GM19099 (cell line): ENCODE data around the gene HSF5.

Source experiments
- POLR2A ChIP-seq: IDR thresholded peaks from 3 replicates; pipeline ENCODE4 v1.6.1; 2011; ENCODE audit warnings: low read depth; ENCODE audit not compliant: insufficient read length; ENCODE audit errors: extremely low read depth

HSF5 gene

GRCh38 chr17:58447039-58447975 is 40.9 kb downstream of the HSF5 start:
- no peak for TF ChIP-seq POLR2A

- no peak for TF ChIP-seq POLR2A
Observed at GRCh38 chr17:58446086-58446485, 42.1 kb downstream of the HSF5 start.

GRCh38 chr17:58436805-58437239 is 51.4 kb downstream of the HSF5 start:
- TF ChIP-seq POLR2A: no peak

GRCh38 chr17:58436245-58436644 is 52.0 kb downstream of the HSF5 start:
- TF ChIP-seq POLR2A: no peak

- no peak for TF ChIP-seq POLR2A
Observed at GRCh38 chr17:58432806-58433573, 55.2 kb downstream of the HSF5 start.

GRCh38 chr17:58427807-58428206 is 60.4 kb downstream of the HSF5 start:
- TF ChIP-seq POLR2A: no peak

GRCh38 chr17:58421711-58422110 is 66.5 kb downstream of the HSF5 start:
- no peak for TF ChIP-seq POLR2A

- no peak for TF ChIP-seq POLR2A
Observed at GRCh38 chr17:58420827-58421226, 67.4 kb downstream of the HSF5 start.

GRCh38 chr17:58417300-58418092 is 70.7 kb downstream of the HSF5 start, which contains the start of gene RNF43:
Gene RNF43, minus strand, starts transcription at chr17:58417534. Its CDS starts 1,957 bp downstream, at chr17:58415577.
- peak; percentile 18 for TF ChIP-seq POLR2A

GRCh38 chr17:58416937-58417299 is 71.3 kb downstream of the HSF5 start:
- no peak for TF ChIP-seq POLR2A

- no peak for TF ChIP-seq POLR2A
Observed at GRCh38 chr17:58416396-58416795, 71.8 kb downstream of the HSF5 start.

GRCh38 chr17:58415371-58416055 is 72.7 kb downstream of the HSF5 start:
- TF ChIP-seq POLR2A: no peak

GRCh38 chr17:58414596-58414997 is 73.6 kb downstream of the HSF5 start:
- no peak for TF ChIP-seq POLR2A

- no peak for TF ChIP-seq POLR2A
Observed at GRCh38 chr17:58413684-58414083, 74.5 kb downstream of the HSF5 start.
